Cardiac fibroblast (primary cell): ENCODE measurements around the gene CD36.
"Not testable (repeated sequence)": the region's sequence is repeated elsewhere in the genome, so short reads cannot be mapped to it uniquely, and the experiment has no call there.

ENCODE experiments used
- DNase-seq, 2 donors: peaks; one replicate each; pipeline versions ENCODE4 v3.0.0 to v3.0.0-alpha.2; 2010; ENCODE audit warnings: low read depth in 2 of 2
- H3K4me3 ChIP-seq, 2 donors: replicated peaks in 1 of 2; 1 replicate in 1 of 2; 2 replicates in 1 of 2; pipeline ENCODE4 v1.5.1; 2011; ENCODE audit warnings: low read depth in 2 of 2, low read length in 2 of 2, mild to moderate bottlenecking in 2 of 2, moderate library complexity in 1 of 2
- TF ChIP-seq, protein P1 (sequence below): IDR thresholded peaks from one replicate; pipeline ENCODE4 v1.5.1; 2011; ENCODE audit warnings: low read depth, mild to moderate bottlenecking, low read length, inconsistent platforms

The CD36 gene

DNA sequence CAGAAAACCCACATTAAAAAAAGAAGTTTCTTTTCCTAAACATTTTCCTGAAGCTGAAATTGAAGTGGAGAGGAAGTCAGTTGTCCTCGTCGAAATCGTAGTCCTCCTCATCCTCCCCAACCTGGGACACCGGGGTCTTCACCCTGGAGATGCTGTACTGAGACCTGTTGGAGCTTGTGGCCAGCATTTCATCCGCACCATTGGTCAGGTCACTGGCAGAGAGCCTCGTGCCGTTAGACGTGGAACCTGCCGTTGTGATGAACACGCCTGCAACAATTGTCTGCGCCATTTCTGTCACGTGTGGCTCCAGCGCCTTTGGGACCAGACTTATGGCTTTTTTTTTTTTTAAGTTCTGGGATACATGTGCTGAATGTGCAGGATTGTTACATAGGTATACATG, 23.8 kb downstream of the CD36 start:
- TF ChIP-seq, protein P1, sequence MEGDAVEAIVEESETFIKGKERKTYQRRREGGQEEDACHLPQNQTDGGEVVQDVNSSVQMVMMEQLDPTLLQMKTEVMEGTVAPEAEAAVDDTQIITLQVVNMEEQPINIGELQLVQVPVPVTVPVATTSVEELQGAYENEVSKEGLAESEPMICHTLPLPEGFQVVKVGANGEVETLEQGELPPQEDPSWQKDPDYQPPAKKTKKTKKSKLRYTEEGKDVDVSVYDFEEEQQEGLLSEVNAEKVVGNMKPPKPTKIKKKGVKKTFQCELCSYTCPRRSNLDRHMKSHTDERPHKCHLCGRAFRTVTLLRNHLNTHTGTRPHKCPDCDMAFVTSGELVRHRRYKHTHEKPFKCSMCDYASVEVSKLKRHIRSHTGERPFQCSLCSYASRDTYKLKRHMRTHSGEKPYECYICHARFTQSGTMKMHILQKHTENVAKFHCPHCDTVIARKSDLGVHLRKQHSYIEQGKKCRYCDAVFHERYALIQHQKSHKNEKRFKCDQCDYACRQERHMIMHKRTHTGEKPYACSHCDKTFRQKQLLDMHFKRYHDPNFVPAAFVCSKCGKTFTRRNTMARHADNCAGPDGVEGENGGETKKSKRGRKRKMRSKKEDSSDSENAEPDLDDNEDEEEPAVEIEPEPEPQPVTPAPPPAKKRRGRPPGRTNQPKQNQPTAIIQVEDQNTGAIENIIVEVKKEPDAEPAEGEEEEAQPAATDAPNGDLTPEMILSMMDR = no peak
- no peak overlapping the region for H3K4me3 ChIP-seq
- DNase-seq = no peak

- H3K4me3 ChIP-seq = no peak overlapping the region
- DNase-seq = no peak
- TF ChIP-seq, protein P1 = no peak
Measured at GRCh38 chr7:80665526-80665925, 27.1 kb downstream of the CD36 start.

- no peak overlapping the region for H3K4me3 ChIP-seq
- no peak for DNase-seq
- TF ChIP-seq, protein P1 = no peak
Measured at GRCh38 chr7:80666376-80666775, 27.9 kb downstream of the CD36 start.

DNA sequence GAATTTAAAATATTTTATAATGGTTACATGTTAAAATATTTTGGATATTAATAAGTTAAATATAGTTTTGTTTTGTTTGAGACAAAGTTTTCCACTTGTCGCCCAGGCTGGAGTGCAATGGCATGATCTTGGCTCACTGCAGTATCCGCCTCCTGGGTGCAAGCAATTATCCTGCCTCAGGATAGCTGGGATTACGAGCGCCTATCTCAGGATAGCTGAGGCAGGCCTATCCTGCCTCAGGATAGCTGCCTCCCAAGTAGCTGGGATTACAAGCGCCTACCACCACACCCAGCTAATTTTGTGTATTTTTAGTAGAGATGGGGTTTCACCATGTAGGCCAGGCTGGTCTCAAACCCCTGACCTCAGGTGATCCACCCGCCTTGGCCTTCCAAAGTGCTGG, 30.9 kb downstream of the CD36 start:
- not testable (repeated sequence) for DNase-seq

GRCh38 chr7:80671744-80672143, 33.3 kb downstream of the CD36 start:
- TF ChIP-seq, protein P1 = no peak

More for the DNA sequence above, 30.9 kb downstream of the CD36 start:
- H3K4me3 ChIP-seq = not testable (repeated sequence)

GRCh38 chr7:80675090-80675489, 36.6 kb downstream of the CD36 start:
- TF ChIP-seq, protein P1 = no peak
- DNase-seq = no peak
- no peak overlapping the region for H3K4me3 ChIP-seq

More at GRCh38 chr7:80671744-80672143, 33.3 kb downstream of the CD36 start:
- no peak overlapping the region for H3K4me3 ChIP-seq
- DNase-seq = no peak

- TF ChIP-seq, protein P1 = no peak
- H3K4me3 ChIP-seq = no peak overlapping the region
- DNase-seq = no peak
Measured at GRCh38 chr7:80676404-80676803, 38.0 kb downstream of the CD36 start.
